ENCODE measurements around the gene ITFG2. TPM values are rescaled to one million over a fixed set of nuclear protein-coding genes. Genes with fewer than 3 reads are reported as not detected.

The ITFG2 gene
- total and polyA plus RNA-seq, 2 of the 13 experiments (the other 11 are each of a cell fraction or from before 2014, with no cell fraction given): 14.8 to 15.5 TPM

- 0 out of 2 replicates have a peak, but pooled peaks have one; percentile 46 for TF ChIP-seq ZNF512B (CRISPR knock-in tag; IDR thresholded peaks at IDR 0.05; ENCODE audit: borderline replicate concordance)
- TF ChIP-seq ZSCAN5A (CRISPR knock-in tag; IDR thresholded peaks at IDR 0.05; ENCODE audit: borderline replicate concordance): no peak; the same call in 1 of the 2 replicates
- TF ChIP-seq BHLHE40 (IDR thresholded peaks at IDR 0.05; ENCODE audit: low read length): peak; percentile 98
- TF ChIP-seq HOXA7 (CRISPR knock-in tag; IDR thresholded peaks at IDR 0.05): no peak
- no peak for TF ChIP-seq ZNF850 (CRISPR knock-in tag; conservative IDR thresholded peaks at IDR 0.05)
- TF ChIP-seq ZNF652 (CRISPR knock-in tag; IDR thresholded peaks at IDR 0.05; ENCODE audit: borderline replicate concordance, low read depth): no peak
- peak; percentile 88; the same call in 1 of the 2 replicates for TF ChIP-seq ZNF558 (CRISPR knock-in tag; IDR thresholded peaks at IDR 0.05; ENCODE audit: borderline replicate concordance)
- no peak for TF ChIP-seq ZNF260 (CRISPR knock-in tag; IDR thresholded peaks at IDR 0.05; ENCODE audit: borderline replicate concordance, low read depth)
- no peak for TF ChIP-seq ZNF446 (CRISPR knock-in tag; IDR thresholded peaks at IDR 0.05)
- TF ChIP-seq KLF13 (CRISPR knock-in tag; IDR thresholded peaks at IDR 0.05): no peak
- TF ChIP-seq ZNF17 (CRISPR knock-in tag; IDR thresholded peaks at IDR 0.05): no peak
- TF ChIP-seq, protein P1, sequence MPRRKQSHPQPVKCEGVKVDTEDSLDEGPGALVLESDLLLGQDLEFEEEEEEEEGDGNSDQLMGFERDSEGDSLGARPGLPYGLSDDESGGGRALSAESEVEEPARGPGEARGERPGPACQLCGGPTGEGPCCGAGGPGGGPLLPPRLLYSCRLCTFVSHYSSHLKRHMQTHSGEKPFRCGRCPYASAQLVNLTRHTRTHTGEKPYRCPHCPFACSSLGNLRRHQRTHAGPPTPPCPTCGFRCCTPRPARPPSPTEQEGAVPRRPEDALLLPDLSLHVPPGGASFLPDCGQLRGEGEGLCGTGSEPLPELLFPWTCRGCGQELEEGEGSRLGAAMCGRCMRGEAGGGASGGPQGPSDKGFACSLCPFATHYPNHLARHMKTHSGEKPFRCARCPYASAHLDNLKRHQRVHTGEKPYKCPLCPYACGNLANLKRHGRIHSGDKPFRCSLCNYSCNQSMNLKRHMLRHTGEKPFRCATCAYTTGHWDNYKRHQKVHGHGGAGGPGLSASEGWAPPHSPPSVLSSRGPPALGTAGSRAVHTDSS (CRISPR knock-in tag; conservative IDR thresholded peaks at IDR 0.05): no peak
- TF ChIP-seq, protein P2, sequence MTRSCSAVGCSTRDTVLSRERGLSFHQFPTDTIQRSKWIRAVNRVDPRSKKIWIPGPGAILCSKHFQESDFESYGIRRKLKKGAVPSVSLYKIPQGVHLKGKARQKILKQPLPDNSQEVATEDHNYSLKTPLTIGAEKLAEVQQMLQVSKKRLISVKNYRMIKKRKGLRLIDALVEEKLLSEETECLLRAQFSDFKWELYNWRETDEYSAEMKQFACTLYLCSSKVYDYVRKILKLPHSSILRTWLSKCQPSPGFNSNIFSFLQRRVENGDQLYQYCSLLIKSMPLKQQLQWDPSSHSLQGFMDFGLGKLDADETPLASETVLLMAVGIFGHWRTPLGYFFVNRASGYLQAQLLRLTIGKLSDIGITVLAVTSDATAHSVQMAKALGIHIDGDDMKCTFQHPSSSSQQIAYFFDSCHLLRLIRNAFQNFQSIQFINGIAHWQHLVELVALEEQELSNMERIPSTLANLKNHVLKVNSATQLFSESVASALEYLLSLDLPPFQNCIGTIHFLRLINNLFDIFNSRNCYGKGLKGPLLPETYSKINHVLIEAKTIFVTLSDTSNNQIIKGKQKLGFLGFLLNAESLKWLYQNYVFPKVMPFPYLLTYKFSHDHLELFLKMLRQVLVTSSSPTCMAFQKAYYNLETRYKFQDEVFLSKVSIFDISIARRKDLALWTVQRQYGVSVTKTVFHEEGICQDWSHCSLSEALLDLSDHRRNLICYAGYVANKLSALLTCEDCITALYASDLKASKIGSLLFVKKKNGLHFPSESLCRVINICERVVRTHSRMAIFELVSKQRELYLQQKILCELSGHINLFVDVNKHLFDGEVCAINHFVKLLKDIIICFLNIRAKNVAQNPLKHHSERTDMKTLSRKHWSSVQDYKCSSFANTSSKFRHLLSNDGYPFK (CRISPR knock-in tag; IDR thresholded peaks at IDR 0.05; ENCODE audit: borderline replicate concordance): peak; percentile 98
- peak; percentile 24; the same call in 1 of the 2 replicates for TF ChIP-seq ZBTB7B (CRISPR knock-in tag; IDR thresholded peaks at IDR 0.05)
- TF ChIP-seq KLF9 (CRISPR knock-in tag; IDR thresholded peaks at IDR 0.05; ENCODE audit: low read depth): no peak
- TF ChIP-seq, protein P3, sequence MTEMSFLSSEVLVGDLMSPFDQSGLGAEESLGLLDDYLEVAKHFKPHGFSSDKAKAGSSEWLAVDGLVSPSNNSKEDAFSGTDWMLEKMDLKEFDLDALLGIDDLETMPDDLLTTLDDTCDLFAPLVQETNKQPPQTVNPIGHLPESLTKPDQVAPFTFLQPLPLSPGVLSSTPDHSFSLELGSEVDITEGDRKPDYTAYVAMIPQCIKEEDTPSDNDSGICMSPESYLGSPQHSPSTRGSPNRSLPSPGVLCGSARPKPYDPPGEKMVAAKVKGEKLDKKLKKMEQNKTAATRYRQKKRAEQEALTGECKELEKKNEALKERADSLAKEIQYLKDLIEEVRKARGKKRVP (CRISPR knock-in tag; IDR thresholded peaks at IDR 0.05): peak in 1 of 2 experiments; percentile 56; a peak in 2 of 4 replicates
- peak; percentile 95; the same call in 1 of the 2 replicates for TF ChIP-seq NFKB2 (CRISPR knock-in tag; IDR thresholded peaks at IDR 0.05; ENCODE audit: borderline replicate concordance)
- no peak; the same call in 1 of the 2 replicates for TF ChIP-seq HHEX (CRISPR knock-in tag; IDR thresholded peaks at IDR 0.05)
- TF ChIP-seq ZNF33B (CRISPR knock-in tag; IDR thresholded peaks at IDR 0.05): 0 out of 2 replicates have a peak, but pooled peaks have one; percentile 51
These were observed at the start of gene ITFG2 (continued) for GRCh38 chr12:2812290-2813213.
